HUES48 (cell line): ENCODE data around the gene XPC.
"Not testable (repeated sequence)": the region's sequence is repeated elsewhere in the genome, so short reads cannot be mapped to it uniquely, and the experiment has no call there.

Source experiments
- H3K27ac ChIP-seq: one replicate; pipeline ENCODE4 v1.7.0; 2013; ENCODE audit warnings: low read depth, low read length, inconsistent platforms
- H3K27me3 ChIP-seq: 2 replicates; pipeline ENCODE4 v1.6.1; 2013; ENCODE audit warnings: mild to moderate bottlenecking, low read length; ENCODE audit not compliant: control insufficient read depth, insufficient read depth
- H3K36me3 ChIP-seq: 2 replicates; pipeline ENCODE4 v1.6.1; 2013; ENCODE audit warnings: low read length; ENCODE audit not compliant: control insufficient read depth, insufficient read depth
- H3K4me1 ChIP-seq: 2 replicates; pipeline ENCODE4 v1.6.1; 2013; ENCODE audit warnings: mild to moderate bottlenecking, low read length; ENCODE audit not compliant: control insufficient read depth, insufficient read depth
- H3K4me3 ChIP-seq: 2 replicates; pipeline ENCODE4 v1.5.1; 2013; ENCODE audit warnings: mild to moderate bottlenecking, low read depth, low read length
- H3K9ac ChIP-seq: 2 replicates; pipeline ENCODE4 v1.6.1; 2013; ENCODE audit warnings: mild to moderate bottlenecking, low read depth, low read length, moderate library complexity
- H3K9me3 ChIP-seq: 2 replicates; pipeline ENCODE4 v1.6.1; 2013; ENCODE audit warnings: low read length; ENCODE audit not compliant: control insufficient read depth, insufficient read depth

The XPC gene

DNA sequence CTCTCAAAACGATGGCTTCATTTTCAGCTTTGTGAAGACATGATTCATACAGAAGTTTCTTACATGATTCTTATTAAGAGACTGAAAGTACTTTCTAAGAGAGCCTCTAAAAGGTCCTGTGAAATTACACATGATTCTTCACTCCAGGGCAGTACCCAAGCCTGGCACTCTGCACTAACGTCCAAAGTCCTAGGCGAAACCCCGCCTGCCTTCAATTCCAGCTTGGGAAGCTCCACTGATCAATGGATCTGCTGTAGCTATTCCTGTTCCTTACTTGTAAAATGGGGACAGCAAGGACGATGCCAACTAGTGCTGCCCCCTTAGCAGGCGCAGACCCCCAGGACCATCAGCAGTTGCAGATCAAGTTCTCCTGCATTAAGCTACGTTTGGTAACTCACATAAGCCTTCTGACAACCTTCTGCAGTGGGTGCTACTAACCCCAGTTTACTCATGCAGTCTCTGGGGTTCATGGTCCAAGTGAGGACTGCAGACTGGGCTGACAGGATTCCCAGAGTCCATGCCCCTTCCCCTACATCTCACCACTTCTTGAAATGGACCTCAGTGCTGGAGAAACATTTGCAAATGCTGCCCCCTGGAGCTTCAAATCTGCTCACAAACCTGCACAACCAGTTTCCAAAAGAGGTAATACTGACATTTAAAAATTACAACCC is 64.3 kb downstream of the XPC start:
- H3K9me3 ChIP-seq = no peaks in the 10 kb centered on the region
- peaks cover 5% of the 10 kb centered on the region for H3K4me1 ChIP-seq
- H3K4me3 ChIP-seq = no peak overlapping the region
- peaks cover 52% of the 10 kb centered on the region for H3K36me3 ChIP-seq
- no peak overlapping the region for H3K9ac ChIP-seq
- H3K27ac ChIP-seq = no peak overlapping the region
- H3K27me3 ChIP-seq = no peaks in the 10 kb centered on the region

DNA sequence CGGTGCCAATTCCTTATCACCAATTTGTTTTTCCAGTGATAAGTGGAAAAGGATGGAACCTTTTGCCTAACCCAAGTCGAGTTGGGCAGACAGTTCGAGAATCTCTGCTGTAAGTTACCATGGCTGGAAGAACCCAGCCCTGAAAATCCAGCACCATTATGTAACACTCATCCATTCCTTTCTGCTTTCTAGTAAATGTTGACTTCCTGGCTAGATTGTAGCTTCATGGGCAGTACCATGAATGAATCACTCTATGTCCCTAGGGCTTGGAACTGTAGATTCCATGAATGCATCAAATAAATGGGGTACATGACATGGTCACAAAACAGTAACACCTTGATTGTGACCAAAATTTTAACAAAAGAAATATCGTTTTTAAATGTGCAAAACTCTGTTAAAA is 67.7 kb downstream of the XPC start:
- Histone ChIP-seq H3K4me1 (no peaks in the 10 kb centered on the region), H3K9ac (no peak overlapping the region), H3K27me3 (no peaks in the 10 kb centered on the region), H3K4me3 (no peak overlapping the region), H3K9me3 (no peaks in the 10 kb centered on the region), H3K27ac (no peak overlapping the region), H3K36me3 (peaks cover 40% of the 10 kb centered on the region)

DNA sequence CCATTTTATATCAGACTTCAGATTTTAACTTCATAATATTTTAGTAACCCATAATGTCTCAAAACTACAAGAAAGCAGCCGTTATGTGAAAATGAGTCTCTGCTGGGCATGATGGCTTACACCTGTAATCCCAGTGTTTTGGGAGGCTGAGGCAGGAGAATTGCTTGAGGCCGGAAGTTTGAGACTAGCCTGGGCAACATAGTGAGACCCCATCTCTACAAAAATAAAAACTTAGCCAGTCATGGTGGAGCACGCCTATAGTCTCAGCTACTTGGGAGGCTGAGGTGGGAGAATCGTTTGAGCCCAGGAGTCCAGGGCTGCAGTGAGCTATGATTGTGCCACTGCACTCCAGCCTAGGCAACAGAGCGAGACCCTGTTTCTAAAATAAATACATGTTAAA is 68.6 kb downstream of the XPC start:
- not testable (repeated sequence) for H3K4me1 ChIP-seq, H3K4me3 ChIP-seq, H3K27ac ChIP-seq, H3K27me3 ChIP-seq, H3K9ac ChIP-seq, H3K9me3 ChIP-seq
- H3K36me3 ChIP-seq = peaks cover 32% of the 10 kb centered on the region

DNA sequence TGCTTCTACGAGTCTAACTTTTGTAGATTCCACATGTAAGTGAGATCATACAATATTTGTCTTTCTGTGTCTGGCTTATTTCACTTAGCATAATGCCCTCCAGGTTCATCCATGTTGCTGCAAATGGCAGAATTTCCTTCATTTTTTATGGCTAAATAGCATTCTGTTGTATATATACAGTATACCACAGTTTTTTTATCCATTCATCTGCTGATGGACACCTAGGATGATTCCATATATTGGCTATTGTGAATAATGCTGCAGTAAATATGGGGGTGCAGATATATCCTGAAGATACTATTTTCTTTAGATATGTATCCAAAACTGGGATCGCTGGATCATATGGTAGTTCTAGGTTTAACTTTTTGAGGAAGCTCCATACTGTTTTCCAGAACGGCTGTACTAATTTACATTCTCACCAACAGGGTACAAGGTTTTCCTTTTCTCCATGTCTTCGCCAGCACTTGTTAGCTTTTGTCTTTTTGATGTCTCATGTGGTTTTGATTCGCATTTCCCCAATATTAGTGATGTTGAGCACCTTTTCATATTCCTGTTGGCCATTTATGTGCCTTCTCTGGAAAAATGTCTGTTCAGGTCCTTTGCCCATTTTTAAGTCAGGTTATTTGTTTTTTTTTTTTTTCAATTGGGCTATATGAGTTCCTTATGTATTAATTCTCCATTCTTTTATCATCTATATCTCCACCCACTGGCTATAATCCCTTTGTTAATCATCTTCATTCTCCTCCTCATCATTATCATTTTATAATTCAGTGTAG is 80.6 kb downstream of the XPC start:
- H3K27me3 ChIP-seq = no peaks in the 10 kb centered on the region
- no peak overlapping the region for H3K9ac ChIP-seq
- H3K9me3 ChIP-seq = peaks cover 4% of the 10 kb centered on the region; the same call in 1 of the 2 replicates
- no peak overlapping the region for H3K4me3 ChIP-seq
- no peak overlapping the region for H3K27ac ChIP-seq
- no peaks in the 10 kb centered on the region for H3K36me3 ChIP-seq
- no peaks in the 10 kb centered on the region for H3K4me1 ChIP-seq

DNA sequence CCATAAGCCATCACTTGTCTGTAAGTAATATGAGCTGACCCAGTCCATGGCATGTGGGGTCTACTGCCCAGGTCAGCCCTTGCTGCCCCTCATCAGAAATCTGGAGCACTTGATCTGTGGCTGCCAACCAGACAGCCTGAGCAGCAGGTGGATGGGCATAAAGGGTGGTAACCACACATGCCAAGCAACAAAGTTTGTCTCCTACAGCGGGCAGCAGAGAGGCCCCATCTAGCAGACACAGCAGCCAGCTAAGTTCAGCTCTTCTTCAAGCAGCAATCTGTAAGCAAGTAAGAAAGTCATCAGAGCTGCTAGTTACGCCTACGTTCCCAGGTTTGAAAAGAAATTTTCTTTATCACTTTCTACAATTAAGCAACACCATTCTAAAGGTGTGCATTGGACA is 81.7 kb downstream of the XPC start:
- Histone ChIP-seq H3K4me1 (peaks cover 5% of the 10 kb centered on the region), H3K36me3 (no peaks in the 10 kb centered on the region), H3K27ac (no peak overlapping the region), H3K9me3 (peaks cover 4% of the 10 kb centered on the region; the same call in 1 of the 2 replicates), H3K9ac (no peak overlapping the region), H3K27me3 (no peaks in the 10 kb centered on the region), H3K4me3 (no peak overlapping the region)
